ENCODE results near the gene MYO5B.
"Not testable (repeated sequence)": the region's sequence is repeated elsewhere in the genome, so short reads cannot be mapped to it uniquely, and the experiment has no call there.

The MYO5B gene

DNA sequence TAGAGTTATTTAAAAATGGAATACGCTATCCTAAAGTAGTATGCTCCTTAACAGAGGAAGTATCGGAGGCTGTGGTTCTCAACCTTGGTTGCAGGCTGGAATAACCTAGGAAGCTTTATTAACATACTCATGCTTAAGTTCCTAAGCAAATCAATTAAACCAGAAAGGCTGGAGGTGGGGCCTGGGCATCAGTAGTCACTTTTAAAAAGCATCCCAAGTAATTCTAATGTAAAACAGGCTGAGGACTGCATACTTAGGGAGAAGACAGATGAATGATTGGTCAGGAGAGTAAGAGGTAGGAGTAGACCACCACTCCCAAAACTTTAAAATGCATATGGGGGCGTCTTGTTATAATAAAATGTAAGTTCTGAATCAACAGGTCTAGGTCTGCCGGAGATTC lies 396.9 kb downstream of the MYO5B start:
- Histone ChIP-seq H3K79me2 (ENCODE audit: low read length) (no peaks in the 10 kb centered on the region), H3K36me3 (replicated peaks; ENCODE audit: insufficient read depth, low read length) (0 out of 2 replicates have a peak, but pooled peaks cover 3% of the 10 kb centered on the region), H3K27ac (ENCODE audit: low read length) (no peak overlapping the region), H2AFZ (ENCODE audit: low read length) (no peak overlapping the region), H3K4me1 (ENCODE audit: low read length) (no peaks in the 10 kb centered on the region), H3K9ac (ENCODE audit: low read length) (no peak overlapping the region), H3K9me2 (replicated peaks; ENCODE audit: insufficient read depth, low read length) (no peaks in the 10 kb centered on the region), H3K4me3 (ENCODE audit: low read length) (no peak overlapping the region), H3K4me2 (ENCODE audit: low read depth, low read length) (no peak overlapping the region), H3F3A (ENCODE audit: insufficient read depth, low read length) (no peaks in the 10 kb centered on the region), H3K9me3 (replicated peaks; ENCODE audit: insufficient read depth, low read length) (no peaks in the 10 kb centered on the region), H3K27me3 (replicated peaks; ENCODE audit: insufficient read depth, low read length) (no peaks in the 10 kb centered on the region), H4K20me1 (ENCODE audit: insufficient read depth, low read length) (no peaks in the 10 kb centered on the region)
- DNase-seq, result no peak
- TF ChIP-seq EZH2phosphoT487 (IDR thresholded peaks at IDR 0.05; ENCODE audit: low read length) (no peak), EZH2 (optimal IDR thresholded peaks at IDR 0.05; ENCODE audit: low read depth, low read length) (no peak)
- TF ChIP-seq, protein P1, sequence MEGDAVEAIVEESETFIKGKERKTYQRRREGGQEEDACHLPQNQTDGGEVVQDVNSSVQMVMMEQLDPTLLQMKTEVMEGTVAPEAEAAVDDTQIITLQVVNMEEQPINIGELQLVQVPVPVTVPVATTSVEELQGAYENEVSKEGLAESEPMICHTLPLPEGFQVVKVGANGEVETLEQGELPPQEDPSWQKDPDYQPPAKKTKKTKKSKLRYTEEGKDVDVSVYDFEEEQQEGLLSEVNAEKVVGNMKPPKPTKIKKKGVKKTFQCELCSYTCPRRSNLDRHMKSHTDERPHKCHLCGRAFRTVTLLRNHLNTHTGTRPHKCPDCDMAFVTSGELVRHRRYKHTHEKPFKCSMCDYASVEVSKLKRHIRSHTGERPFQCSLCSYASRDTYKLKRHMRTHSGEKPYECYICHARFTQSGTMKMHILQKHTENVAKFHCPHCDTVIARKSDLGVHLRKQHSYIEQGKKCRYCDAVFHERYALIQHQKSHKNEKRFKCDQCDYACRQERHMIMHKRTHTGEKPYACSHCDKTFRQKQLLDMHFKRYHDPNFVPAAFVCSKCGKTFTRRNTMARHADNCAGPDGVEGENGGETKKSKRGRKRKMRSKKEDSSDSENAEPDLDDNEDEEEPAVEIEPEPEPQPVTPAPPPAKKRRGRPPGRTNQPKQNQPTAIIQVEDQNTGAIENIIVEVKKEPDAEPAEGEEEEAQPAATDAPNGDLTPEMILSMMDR (IDR thresholded peaks at IDR 0.05; ENCODE audit: low read length), result no peak

DNA sequence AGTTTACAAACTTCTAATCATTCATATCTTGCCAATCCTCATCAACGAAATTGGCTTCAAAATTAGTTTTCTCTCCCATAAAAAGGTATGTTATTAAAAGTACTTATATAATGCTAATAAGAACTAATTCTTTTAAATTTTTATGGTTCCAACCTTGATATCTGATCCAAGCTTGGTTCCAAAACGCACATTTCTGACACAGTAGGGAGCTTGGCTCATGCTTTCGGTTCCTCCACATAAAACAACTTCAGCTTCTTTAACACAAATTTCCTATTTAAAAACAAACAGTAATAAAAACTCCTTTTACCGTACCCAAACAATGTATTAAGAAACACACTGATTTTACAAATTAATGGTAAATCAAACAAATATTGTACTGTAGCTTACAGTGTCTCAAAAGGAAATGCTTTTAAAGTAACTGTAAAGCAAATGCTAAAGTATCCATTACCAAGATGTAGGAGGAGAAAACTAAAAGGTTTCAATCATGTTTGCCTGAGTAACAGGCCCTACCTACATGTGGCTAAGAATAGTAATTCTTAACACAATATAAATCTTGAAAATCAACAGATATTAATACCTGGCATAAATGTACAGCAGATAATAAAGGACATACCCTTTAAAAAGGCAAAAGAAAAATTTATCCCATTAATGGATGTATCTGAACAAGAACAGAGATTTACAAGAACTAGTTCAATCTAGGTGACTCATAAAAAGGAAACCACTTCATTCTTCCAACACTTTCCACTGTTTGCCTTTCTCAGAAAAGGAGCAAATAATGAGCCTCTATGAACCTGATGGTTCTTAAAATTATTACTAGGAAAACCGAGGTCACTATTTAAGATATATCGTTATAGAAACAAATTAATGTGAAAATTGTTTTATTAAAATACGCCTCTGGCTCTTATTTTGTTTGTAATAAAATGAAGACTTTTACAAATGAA lies 399.1 kb downstream of the MYO5B start:
- no peak for DNase-seq
- Histone ChIP-seq H3K79me2 (ENCODE audit: low read length) (no peaks in the 10 kb centered on the region), H3K9ac (ENCODE audit: low read length) (no peak overlapping the region), H3K9me2 (replicated peaks; ENCODE audit: insufficient read depth, low read length) (no peaks in the 10 kb centered on the region), H3F3A (ENCODE audit: insufficient read depth, low read length) (no peaks in the 10 kb centered on the region), H3K36me3 (replicated peaks; ENCODE audit: insufficient read depth, low read length) (0 out of 2 replicates have a peak, but pooled peaks cover 3% of the 10 kb centered on the region), H3K4me2 (ENCODE audit: low read depth, low read length) (no peak overlapping the region), H4K20me1 (ENCODE audit: insufficient read depth, low read length) (no peaks in the 10 kb centered on the region), H3K4me1 (ENCODE audit: low read length) (no peaks in the 10 kb centered on the region), H3K4me3 (ENCODE audit: low read length) (no peak overlapping the region), H3K27ac (ENCODE audit: low read length) (no peak overlapping the region), H2AFZ (ENCODE audit: low read length) (no peak overlapping the region), H3K27me3 (replicated peaks; ENCODE audit: insufficient read depth, low read length) (no peaks in the 10 kb centered on the region), H3K9me3 (replicated peaks; ENCODE audit: insufficient read depth, low read length) (no peaks in the 10 kb centered on the region)
- TF ChIP-seq EZH2phosphoT487 (IDR thresholded peaks at IDR 0.05; ENCODE audit: low read length), result no peak

DNA sequence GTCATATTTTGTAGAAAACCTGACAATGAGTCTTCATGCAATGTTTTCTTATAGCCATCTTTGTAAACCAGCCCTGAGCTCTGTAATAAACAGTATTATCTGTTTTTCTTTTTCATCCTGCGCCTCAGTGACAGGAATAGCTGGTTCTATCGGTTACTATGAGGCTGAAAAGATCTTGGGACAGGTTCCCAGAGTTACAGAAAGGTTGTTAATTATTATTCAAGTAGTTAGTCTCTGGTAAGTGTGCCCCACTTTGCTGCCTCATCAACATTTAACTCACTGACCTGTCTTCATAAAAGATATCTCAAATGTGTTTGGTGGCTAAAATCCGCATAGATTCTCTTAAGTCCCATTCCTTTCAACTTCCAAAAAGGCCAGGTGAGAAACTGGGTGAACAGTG lies 400.2 kb downstream of the MYO5B start:
- Histone ChIP-seq H3K27ac (ENCODE audit: low read length) (no peak overlapping the region), H3K4me3 (ENCODE audit: low read length) (no peak overlapping the region), H3K79me2 (ENCODE audit: low read length) (no peaks in the 10 kb centered on the region), H3K9me2 (replicated peaks; ENCODE audit: insufficient read depth, low read length) (no peaks in the 10 kb centered on the region), H3K36me3 (replicated peaks; ENCODE audit: insufficient read depth, low read length) (0 out of 2 replicates have a peak, but pooled peaks cover 3% of the 10 kb centered on the region), H3K9me3 (replicated peaks; ENCODE audit: insufficient read depth, low read length) (no peaks in the 10 kb centered on the region), H3K9ac (ENCODE audit: low read length) (no peak overlapping the region), H3K4me2 (ENCODE audit: low read depth, low read length) (no peak overlapping the region), H3K27me3 (replicated peaks; ENCODE audit: insufficient read depth, low read length) (no peaks in the 10 kb centered on the region), H4K20me1 (ENCODE audit: insufficient read depth, low read length) (no peaks in the 10 kb centered on the region), H3K4me1 (ENCODE audit: low read length) (no peaks in the 10 kb centered on the region), H3F3A (ENCODE audit: insufficient read depth, low read length) (no peaks in the 10 kb centered on the region), H2AFZ (ENCODE audit: low read length) (no peak overlapping the region)
- TF ChIP-seq, protein P1 (IDR thresholded peaks at IDR 0.05; ENCODE audit: low read length), result no peak
- TF ChIP-seq EZH2 (optimal IDR thresholded peaks at IDR 0.05; ENCODE audit: low read depth, low read length) (no peak), EZH2phosphoT487 (IDR thresholded peaks at IDR 0.05; ENCODE audit: low read length) (no peak)
- DNase-seq, result no peak

DNA sequence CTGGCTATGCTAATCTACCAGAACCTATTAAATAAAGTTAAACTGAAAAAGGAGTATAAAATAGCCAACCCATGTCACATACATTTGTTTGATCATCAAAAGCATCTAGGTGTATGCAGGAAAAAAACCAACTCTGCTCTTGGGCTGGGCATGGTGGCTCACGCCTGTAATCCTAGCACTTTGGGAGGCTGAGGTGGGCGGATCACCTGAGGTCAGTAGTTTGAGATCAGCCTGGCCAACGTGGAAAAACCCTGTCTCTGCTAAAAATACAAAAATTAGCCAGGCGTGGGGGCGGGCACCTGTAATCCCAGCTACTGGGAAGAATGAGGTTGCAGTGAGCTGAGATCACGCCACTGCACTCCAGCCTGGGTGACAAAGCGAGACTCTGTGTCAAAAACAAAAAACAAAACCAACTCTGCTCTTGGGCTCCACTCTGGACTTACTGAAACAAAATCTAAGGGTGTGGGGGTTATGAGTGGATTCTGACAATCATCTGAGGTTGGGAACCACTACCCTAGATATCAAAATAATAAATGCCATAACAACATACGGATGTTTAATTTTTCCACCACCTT lies 405.3 kb downstream of the MYO5B start:
- H3K9me2 ChIP-seq (replicated peaks; ENCODE audit: insufficient read depth, low read length); H3K4me3 ChIP-seq (ENCODE audit: low read length); H3K27me3 ChIP-seq (replicated peaks; ENCODE audit: insufficient read depth, low read length); H3K79me2 ChIP-seq (ENCODE audit: low read length); H3K27ac ChIP-seq (ENCODE audit: low read length); H3K4me2 ChIP-seq (ENCODE audit: low read depth, low read length); DNase-seq; H3K36me3 ChIP-seq (replicated peaks; ENCODE audit: insufficient read depth, low read length); H3K9me3 ChIP-seq (replicated peaks; ENCODE audit: insufficient read depth, low read length); H2AFZ ChIP-seq (ENCODE audit: low read length); H3K9ac ChIP-seq (ENCODE audit: low read length); H4K20me1 ChIP-seq (ENCODE audit: insufficient read depth, low read length): not testable (repeated sequence)
- Histone ChIP-seq H3K4me1 (ENCODE audit: low read length) (peaks cover 35% of the 10 kb centered on the region), H3F3A (ENCODE audit: insufficient read depth, low read length) (peaks cover 24% of the 10 kb centered on the region)
